Activated CD8-positive, alpha-beta memory T cell treated with anti-CD3 and anti-CD28 coated beads, Interleukin-2, amount 10 ng/mL, durations not matched to agents 7 days and 5 days (primary cell): ENCODE results near the gene TGM1. TPM values are rescaled to one million over a fixed set of nuclear protein-coding genes. Genes with fewer than 3 reads are reported as not detected.

Experiments used
- ATAC-seq: fragments of 150-1000 bp; cut with Tn5 transposase; one replicate; pipeline ENCODE4 v1.10.0; 2021; ENCODE audit warnings: moderate library complexity
- CTCF ChIA-PET: fragments of 350-600 bp; sonication (Branson Sonifier 250); formaldehyde crosslinking; loops from one replicate; lab custom pipeline; 2021; ENCODE audit warnings: antibody characterized with exemption; lab: Charles Lee
- DNase-seq: peaks from one replicate; pipeline ENCODE4 v3.0.0-alpha.2; 2020
- H3K27ac Mint-ChIP-seq: one replicate; pipeline ENCODE4 v1.8.0; 2021; ENCODE audit warnings: mild to moderate bottlenecking, mixed read lengths
- H3K27me3 Mint-ChIP-seq: one replicate; pipeline ENCODE4 v1.8.0; 2021; ENCODE audit warnings: mixed read lengths
- H3K36me3 Mint-ChIP-seq: one replicate; pipeline ENCODE4 v1.8.0; 2021; ENCODE audit warnings: mild to moderate bottlenecking, mixed read lengths
- H3K4me1 Mint-ChIP-seq: one replicate; pipeline ENCODE4 v1.8.0; 2021; ENCODE audit warnings: mixed read lengths
- H3K4me3 Mint-ChIP-seq: one replicate; pipeline ENCODE4 v1.8.0; 2021; ENCODE audit warnings: mild to moderate bottlenecking, moderate library complexity, mixed read lengths
- H3K9me3 Mint-ChIP-seq: one replicate; pipeline ENCODE4 v1.8.0; 2022; ENCODE audit warnings: low read depth, mixed read lengths
- total RNA-seq, 2 experiments: library from RNA; stranded (reverse); gene quantifications; one replicate each; pipeline ENCODE4 v1.2.3, GENCODE V29; 2021

TGM1 gene
- total RNA-seq, 2 experiments from 2014 or later, result 3.0 to 5.1 TPM

GRCh38 chr14:24264298-24264697 is 1.3 kb upstream of the TGM1 start:
- Mint-ChIP-seq H3K27ac (no peak overlapping the region), H3K36me3 (peaks cover 10% of the 10 kb centered on the region), H3K4me1 (no peaks in the 10 kb centered on the region), H3K4me3 (no peak overlapping the region), H3K27me3 (no peaks in the 10 kb centered on the region), H3K9me3 (no peaks in the 10 kb centered on the region)
- DNase-seq (no peak), ATAC-seq (no peak)
- CTCF ChIA-PET, result interaction anchor here (0.8 to 16.6 kb wide), 3 partner anchors 12 to 49 kb away, joined by 3 to 275 read pairs (median 4); partner anchors contain the start of genes MDP1 and TINF2

- ATAC-seq (no peak), DNase-seq (no peak)
- CTCF ChIA-PET, result interaction anchor here (1.5 kb wide), 1 partner anchor 48 kb away, joined by 4 read pairs; the partner anchor contains the start of gene MDP1
- H3K27me3 Mint-ChIP-seq, result no peaks in the 10 kb centered on the region
- no peak overlapping the region for H3K27ac Mint-ChIP-seq
- H3K9me3 Mint-ChIP-seq, result no peaks in the 10 kb centered on the region
- peaks cover 10% of the 10 kb centered on the region for H3K36me3 Mint-ChIP-seq
- no peaks in the 10 kb centered on the region for H3K4me1 Mint-ChIP-seq
- no peak overlapping the region for H3K4me3 Mint-ChIP-seq
These were observed 871 bp upstream of the TGM1 start for GRCh38 chr14:24263848-24264247.

GRCh38 chr14:24261969-24262327 is 1.0 kb downstream of the TGM1 start:
- Mint-ChIP-seq H3K4me3 (no peak overlapping the region), H3K36me3 (peaks cover 5% of the 10 kb centered on the region), H3K27me3 (no peaks in the 10 kb centered on the region)

GRCh38 chr14:24261256-24261968 is 1.6 kb downstream of the TGM1 start:
- no peak overlapping the region for H3K4me3 Mint-ChIP-seq
- ATAC-seq (no peak), DNase-seq (no peak)
- H3K36me3 Mint-ChIP-seq, result no peaks in the 10 kb centered on the region
- H3K4me1 Mint-ChIP-seq, result no peaks in the 10 kb centered on the region
- CTCF ChIA-PET, result interaction anchor here (0.7 to 1.9 kb wide), 3 partner anchors 10 to 18 kb away, joined by 3 to 10 read pairs (median 4); partner anchors contain the start of gene RABGGTA
- no peaks in the 10 kb centered on the region for H3K9me3 Mint-ChIP-seq
- H3K27ac Mint-ChIP-seq, result no peak overlapping the region
- H3K27me3 Mint-ChIP-seq, result no peaks in the 10 kb centered on the region

More at GRCh38 chr14:24261969-24262327, 1.0 kb downstream of the TGM1 start:
- Mint-ChIP-seq H3K27ac (no peak overlapping the region), H3K9me3 (no peaks in the 10 kb centered on the region), H3K4me1 (no peaks in the 10 kb centered on the region)
- ATAC-seq (no peak), DNase-seq (no peak)
- CTCF ChIA-PET, result interaction anchor here (0.7 to 1.9 kb wide), 3 partner anchors 10 to 19 kb away, joined by 3 to 10 read pairs (median 4); partner anchors contain the start of gene RABGGTA

GRCh38 chr14:24260780-24261157 is 2.2 kb downstream of the TGM1 start:
- Mint-ChIP-seq H3K36me3 (no peaks in the 10 kb centered on the region), H3K9me3 (no peaks in the 10 kb centered on the region), H3K27ac (no peak overlapping the region), H3K4me1 (no peaks in the 10 kb centered on the region), H3K4me3 (no peak overlapping the region), H3K27me3 (no peaks in the 10 kb centered on the region)
- DNase-seq, result no peak
- CTCF ChIA-PET, result no interaction called here
- ATAC-seq, result no peak

- no peak for ATAC-seq
- no peak for DNase-seq
- Mint-ChIP-seq H3K4me3 (no peak overlapping the region), H3K36me3 (no peaks in the 10 kb centered on the region), H3K27ac (no peak overlapping the region), H3K9me3 (no peaks in the 10 kb centered on the region), H3K4me1 (no peaks in the 10 kb centered on the region), H3K27me3 (no peaks in the 10 kb centered on the region)
- CTCF ChIA-PET, result no interaction called here
These were observed 2.8 kb downstream of the TGM1 start for GRCh38 chr14:24260026-24260779.

GRCh38 chr14:24259282-24260025 is 3.5 kb downstream of the TGM1 start:
- H3K27me3 Mint-ChIP-seq, result no peaks in the 10 kb centered on the region
- DNase-seq (no peak), ATAC-seq (no peak)
- H3K9me3 Mint-ChIP-seq, result no peaks in the 10 kb centered on the region
- CTCF ChIA-PET, result no interaction called here
- H3K27ac Mint-ChIP-seq, result no peak overlapping the region
- H3K36me3 Mint-ChIP-seq, result no peaks in the 10 kb centered on the region
- no peaks in the 10 kb centered on the region for H3K4me1 Mint-ChIP-seq
- H3K4me3 Mint-ChIP-seq, result no peak overlapping the region

GRCh38 chr14:24258548-24259265 is 4.3 kb downstream of the TGM1 start:
- ATAC-seq (no peak), DNase-seq (no peak)
- Mint-ChIP-seq H3K9me3 (no peaks in the 10 kb centered on the region), H3K27ac (no peak overlapping the region), H3K4me1 (no peaks in the 10 kb centered on the region), H3K36me3 (no peaks in the 10 kb centered on the region), H3K4me3 (no peak overlapping the region), H3K27me3 (no peaks in the 10 kb centered on the region)
- CTCF ChIA-PET, result interaction anchor here (0.7 to 18.5 kb wide), 3 partner anchors 13 to 15 kb away, joined by 3 to 275 read pairs (median 3); partner anchors contain the start of gene RABGGTA

GRCh38 chr14:24258119-24258518 is 4.9 kb downstream of the TGM1 start:
- Mint-ChIP-seq H3K9me3 (no peaks in the 10 kb centered on the region), H3K4me1 (no peaks in the 10 kb centered on the region), H3K27ac (no peak overlapping the region), H3K36me3 (no peaks in the 10 kb centered on the region), H3K27me3 (no peaks in the 10 kb centered on the region), H3K4me3 (no peak overlapping the region)
- ATAC-seq, result no peak
- CTCF ChIA-PET, result interaction anchor here (0.7 to 18.5 kb wide), 5 partner anchors 11 to 174 kb away, joined by 3 to 275 read pairs (median 3); partner anchors contain the start of gene RABGGTA
- no peak for DNase-seq

GRCh38 chr14:24256960-24257359 is 6.0 kb downstream of the TGM1 start:
- Mint-ChIP-seq H3K4me3 (no peak overlapping the region), H3K27ac (no peak overlapping the region), H3K9me3 (no peaks in the 10 kb centered on the region), H3K36me3 (no peaks in the 10 kb centered on the region), H3K4me1 (no peaks in the 10 kb centered on the region), H3K27me3 (no peaks in the 10 kb centered on the region)
- no peak for DNase-seq
- no peak for ATAC-seq
- CTCF ChIA-PET, result interaction anchor here (1.1 to 18.5 kb wide), 7 partner anchors 10 to 175 kb away, joined by 3 to 275 read pairs (median 3); partner anchors contain the start of gene RABGGTA

GRCh38 chr14:24255931-24256711 is 6.9 kb downstream of the TGM1 start:
- DNase-seq, result no peak
- CTCF ChIA-PET, result interaction anchor here (1.3 to 18.5 kb wide), 3 partner anchors 10 to 34 kb away, joined by 3 to 275 read pairs (median 4); partner anchors contain the start of gene RABGGTA
- no peaks in the 10 kb centered on the region for H3K9me3 Mint-ChIP-seq
- H3K36me3 Mint-ChIP-seq, result no peaks in the 10 kb centered on the region
- no peak overlapping the region for H3K27ac Mint-ChIP-seq
- no peak overlapping the region for H3K4me3 Mint-ChIP-seq
- H3K27me3 Mint-ChIP-seq, result no peaks in the 10 kb centered on the region
- ATAC-seq, result no peak
- peaks cover 2% of the 10 kb centered on the region for H3K4me1 Mint-ChIP-seq

GRCh38 chr14:24255438-24255837 is 7.5 kb downstream of the TGM1 start:
- H3K36me3 Mint-ChIP-seq, result no peaks in the 10 kb centered on the region
- H3K9me3 Mint-ChIP-seq, result no peaks in the 10 kb centered on the region
- H3K4me1 Mint-ChIP-seq, result peaks cover 9% of the 10 kb centered on the region
- no peak for DNase-seq
- no peak for ATAC-seq
- H3K27me3 Mint-ChIP-seq, result no peaks in the 10 kb centered on the region
- no peak overlapping the region for H3K4me3 Mint-ChIP-seq
- CTCF ChIA-PET, result interaction anchor here (1.3 to 18.5 kb wide), 2 partner anchors 9 to 17 kb away, joined by 4 to 275 read pairs; partner anchors contain the start of gene RABGGTA
- H3K27ac Mint-ChIP-seq, result no peak overlapping the region
